Adrenal gland (tissue), 12 donors: ENCODE measurements around the gene KIAA2012. TPM values are rescaled to one million over a fixed set of nuclear protein-coding genes. Genes with fewer than 3 reads are reported as not detected.

ENCODE experiments used
- DNase-seq, 7 donors: peaks; one replicate each; pipeline ENCODE4 v3.0.0-alpha.2; 2019 to 2020
- H3K27ac ChIP-seq, 5 donors: fragments of 200-600 bp; sonication (generic) in 4 of 5; 1 replicate in 3 of 5; 2 replicates in 2 of 5; pipeline versions ENCODE4 v1.5.1 to v1.8.0; 2016 to 2020; ENCODE audit warnings: mild to moderate bottlenecking in 1 of 5
- H3K27me3 ChIP-seq: fragments of 200-600 bp; 2 replicates; pipeline ENCODE4 v1.8.0; 2021
- H3K36me3 ChIP-seq, 2 donors: fragments of 200-600 bp; replicated peaks in 1 of 2; 1 replicate in 1 of 2; 2 replicates in 1 of 2; pipeline versions ENCODE4 v1.5.1 to v1.8.0; 2018 to 2022
- H3K4me1 ChIP-seq, 2 donors: fragments of 200-600 bp; replicated peaks in 1 of 2; 1 replicate in 1 of 2; 2 replicates in 1 of 2; pipeline versions ENCODE4 v1.5.1 to v1.8.0; 2018 to 2021
- H3K4me3 ChIP-seq, 4 donors: fragments of 200-600 bp; sonication (generic) in 3 of 4; one replicate each; pipeline ENCODE4 v1.5.1; 2016 to 2018
- H3K9me3 ChIP-seq, 3 donors: fragments of 200-600 bp; sonication (generic) in 1 of 3; replicated peaks in 1 of 3; 1 replicate in 2 of 3; 2 replicates in 1 of 3; pipeline versions ENCODE4 v1.5.1 to v1.8.0; 2016 to 2021
- CTCF ChIP-seq, 6 experiments: fragments of 450-650 bp in 4 of 6; fragments of 200-600 bp in 2 of 6; sonication (generic) in 1 of 6; IDR thresholded peaks; 1 replicate in 5 of 6; 2 replicates in 1 of 6; pipeline versions ENCODE4 v1.5.1 to v1.8.0; 2016 to 2021; ENCODE audit warnings: antibody characterized with exemption in 6 of 6, mild to moderate bottlenecking in 2 of 6, moderate library complexity in 1 of 6
- POLR2A ChIP-seq, 2 donors: fragments of 450-650 bp; IDR thresholded peaks; one replicate each; pipeline ENCODE4 v1.6.1; 2017; ENCODE audit warnings: antibody characterized with exemption in 2 of 2, mild to moderate bottlenecking in 2 of 2, moderate library complexity in 1 of 2
- WGBS, 4 donors: extraction: QIAGEN DNeasy Blood & Tissue Kit in 2 of 4; methylation state at CpG; one replicate each; pipeline versions ENCODE4 v1.1.5 to v1.1.7; 2013 to 2017; 5-methylcytosine and 5-hydroxymethylcytosine counted together
- intact Hi-C, 2 donors: fragments of 100-400 bp; cut with DNase I; formaldehyde crosslinking; loops; one replicate each; pipeline versions ENCODE4 v1.14.1 to v1.15.0; 2022 to 2023
- polyA plus RNA-seq, 3 donors: library from polyadenylated mRNA; stranded (reverse); fragments of 200-250 nt in 2 of 3; fragments of 350-450 nt in 1 of 3; fragmentation: Illumina TruSeq in 1 of 3; extraction: RNeasy Lipid Tissue Mini Kit (QIAGEN cat#74804) in 1 of 3; gene quantifications; one replicate each; pipeline ENCODE4 v1.2.3, GENCODE V29; 2013 to 2014
- total RNA-seq, 9 donors: library from RNA; depleted of rRNA in 4 of 9; stranded (reverse); fragments of >200 nt in 4 of 9; fragments of 120-200 nt in 1 of 9; fragmentation: NEBNext Ultra II Directional in 1 of 9; extraction: Animal tissue kit (Norgen Biotek cat#: 25700) in 1 of 9; gene quantifications; one replicate each; pipeline versions ENCODE4 v1.1.0 to v1.2.4, GENCODE V29; 2013 to 2023
- donor health status: healthy with polysubstance abuse.
- donor health status: Bipolar disorder and iron deficiency.
- donor health status: DM: yes; HTN: yes; CAD: no.
- donor health status: DM: no; HTN: no; CAD: no.
- donor health status: DM: no; HTN: no; CAD: no.
- donor health status: DM: yes; HTN: yes; CAD: no.

Gene KIAA2012
- total and polyA plus RNA-seq, 12 donors, result 0.09 to 0.16 (median 0.11) TPM; not detected in 9

GRCh38 chr2:202109737-202110184, 36.7 kb downstream of the KIAA2012 start:
- H3K4me3 ChIP-seq, result no peak overlapping the region
- intact Hi-C loops, result no loop called here
- H3K4me1 ChIP-seq, result no peaks in the 10 kb centered on the region
- DNase-seq, result peak in 5 of 7 donors; percentile 23 to 64 (median 31)
- TF ChIP-seq CTCF (IDR thresholded peaks at IDR 0.05), result no peak
- no peak for TF ChIP-seq POLR2A (IDR thresholded peaks at IDR 0.05)
- 51 to 62% (median 60%) methylated on average over 4 to 5 of the region's 5 CpGs for WGBS, 4 donors
- no peak overlapping the region for H3K27ac ChIP-seq
- no peaks in the 10 kb centered on the region for H3K9me3 ChIP-seq
- H3K36me3 ChIP-seq, result no peaks in the 10 kb centered on the region
- no peaks in the 10 kb centered on the region for H3K27me3 ChIP-seq

- no peak for TF ChIP-seq POLR2A (IDR thresholded peaks at IDR 0.05)
- TF ChIP-seq CTCF (IDR thresholded peaks at IDR 0.05), result no peak
- Histone ChIP-seq H3K36me3 (no peaks in the 10 kb centered on the region), H3K27ac (no peak overlapping the region), H3K4me3 (no peak overlapping the region), H3K4me1 (no peaks in the 10 kb centered on the region), H3K9me3 (no peaks in the 10 kb centered on the region), H3K27me3 (no peaks in the 10 kb centered on the region)
- no peak for DNase-seq
- WGBS, 4 donors, result 53 to 93% (median 71%) methylated on average over 1 of the region's 1 CpG
- intact Hi-C loops, result no loop called here
These were observed 37.4 kb downstream of the KIAA2012 start for GRCh38 chr2:202110491-202110890.

- DNase-seq, result no peak
- Histone ChIP-seq H3K4me3 (no peak overlapping the region), H3K36me3 (no peaks in the 10 kb centered on the region), H3K9me3 (no peaks in the 10 kb centered on the region), H3K27me3 (no peaks in the 10 kb centered on the region), H3K27ac (no peak overlapping the region), H3K4me1 (no peaks in the 10 kb centered on the region)
- 83 to 87% (median 85%) methylated on average over 7 of the region's 7 CpGs for WGBS, 4 donors
- no peak for TF ChIP-seq POLR2A (IDR thresholded peaks at IDR 0.05)
- intact Hi-C loops, result no loop called here
These were observed 39.0 kb downstream of the KIAA2012 start for GRCh38 chr2:202112041-202112440.

GRCh38 chr2:202113571-202114142, 40.6 kb downstream of the KIAA2012 start:
- Histone ChIP-seq H3K9me3 (no peaks in the 10 kb centered on the region), H3K27me3 (no peaks in the 10 kb centered on the region), H3K36me3 (no peaks in the 10 kb centered on the region), H3K27ac (no peak overlapping the region), H3K4me3 (no peak overlapping the region), H3K4me1 (no peaks in the 10 kb centered on the region)
- 72 to 82% (median 78%) methylated on average over 6 of the region's 6 CpGs for WGBS, 4 donors
- TF ChIP-seq POLR2A (IDR thresholded peaks at IDR 0.05) (no peak), CTCF (IDR thresholded peaks at IDR 0.05) (no peak)
- no peak for DNase-seq
- intact Hi-C loops, result no loop called here

GRCh38 chr2:202114291-202114690, 41.2 kb downstream of the KIAA2012 start:
- no peak for TF ChIP-seq CTCF (IDR thresholded peaks at IDR 0.05)
- no peak for TF ChIP-seq POLR2A (IDR thresholded peaks at IDR 0.05)
- 75 to 89% (median 82%) methylated on average over 1 of the region's 1 CpG for WGBS, 4 donors
- DNase-seq, result no peak
- no peak overlapping the region for H3K4me3 ChIP-seq
- no peak overlapping the region for H3K27ac ChIP-seq
- H3K27me3 ChIP-seq, result no peaks in the 10 kb centered on the region
- H3K9me3 ChIP-seq, result no peaks in the 10 kb centered on the region
- intact Hi-C loops, result no loop called here
- no peaks in the 10 kb centered on the region for H3K4me1 ChIP-seq
- H3K36me3 ChIP-seq, result no peaks in the 10 kb centered on the region
